H9 (cell line): Measurements from ENCODE around the gene POLE3. TPM values are rescaled to one million over a fixed set of nuclear protein-coding genes. Genes with fewer than 3 reads are reported as not detected.
"Not testable (repeated sequence)": the region's sequence is repeated elsewhere in the genome, so short reads cannot be mapped to it uniquely, and the experiment has no call there.

Experiments
- DNase-seq: peaks from one replicate; pipeline ENCODE4 v3.0.0-alpha.2; 2017
- H2AFZ ChIP-seq: one replicate; pipeline ENCODE4 v1.6.1; 2013; ENCODE audit warnings: mild to moderate bottlenecking, low read length, control low read depth, moderate library complexity
- H2AK5ac ChIP-seq: 2 replicates; pipeline ENCODE4 v1.6.1; 2013; ENCODE audit warnings: low read length, control low read depth, mixed read lengths; ENCODE audit not compliant: insufficient read length
- H2BK120ac ChIP-seq: one replicate; pipeline ENCODE4 v1.6.1; 2013; ENCODE audit warnings: low read depth, mild to moderate bottlenecking, low read length, control low read depth, inconsistent platforms; ENCODE audit not compliant: poor library complexity, severe bottlenecking
- H2BK12ac ChIP-seq: 2 replicates; pipeline ENCODE4 v1.6.1; 2013; ENCODE audit warnings: low read length, control low read depth, mixed read lengths, low read depth; ENCODE audit not compliant: insufficient read length
- H2BK15ac ChIP-seq: 2 replicates; pipeline ENCODE4 v1.6.1; 2013; ENCODE audit warnings: low read depth, low read length, control low read depth
- H2BK20ac ChIP-seq: one replicate; pipeline ENCODE4 v1.6.1; 2013; ENCODE audit warnings: low read depth, mild to moderate bottlenecking, low read length, control low read depth, inconsistent platforms; ENCODE audit not compliant: poor library complexity, severe bottlenecking
- H2BK5ac ChIP-seq: 2 replicates; pipeline ENCODE4 v1.6.1; 2013; ENCODE audit warnings: low read length, control low read depth, mixed read lengths; ENCODE audit not compliant: insufficient read length
- H3K14ac ChIP-seq: 2 replicates; pipeline ENCODE4 v1.6.1; 2013; ENCODE audit warnings: low read length, control low read depth; ENCODE audit not compliant: insufficient read depth
- H3K18ac ChIP-seq: 2 replicates; pipeline ENCODE4 v1.6.1; 2013; ENCODE audit warnings: low read depth, mild to moderate bottlenecking, mixed read lengths, low read length, control low read depth; ENCODE audit not compliant: insufficient read length
- H3K23ac ChIP-seq: 2 replicates; pipeline ENCODE4 v1.6.1; 2013; ENCODE audit warnings: low read length, control low read depth, mixed read lengths, low read depth; ENCODE audit not compliant: insufficient read length
- H3K23me2 ChIP-seq: 2 replicates; pipeline ENCODE4 v1.6.1; 2013; ENCODE audit warnings: low read depth, mild to moderate bottlenecking, mixed read lengths, low read length, control low read depth; ENCODE audit not compliant: insufficient read length, poor library complexity, severe bottlenecking
- H3K27ac ChIP-seq: 2 replicates; pipeline ENCODE4 v1.5.1; 2013; ENCODE audit warnings: low read length, control low read depth, mixed read lengths, low read depth; ENCODE audit not compliant: insufficient read length
- H3K27me3 ChIP-seq: 2 replicates; pipeline ENCODE4 v1.6.1; 2013; ENCODE audit warnings: low read length, control low read depth, inconsistent platforms; ENCODE audit not compliant: insufficient read depth
- H3K4ac ChIP-seq: 2 replicates; pipeline ENCODE4 v1.6.1; 2013; ENCODE audit warnings: low read depth, mild to moderate bottlenecking, control low read depth, inconsistent platforms, low read length, moderate library complexity
- H3K4me1 ChIP-seq: 2 replicates; pipeline ENCODE4 v1.6.1; 2013; ENCODE audit warnings: low read length, control low read depth, inconsistent platforms; ENCODE audit not compliant: insufficient read depth
- H3K4me2 ChIP-seq: 2 replicates; pipeline ENCODE4 v1.6.1; 2013; ENCODE audit warnings: low read length, control low read depth, mixed read lengths; ENCODE audit not compliant: insufficient read length, insufficient read depth
- H3K56ac ChIP-seq: 2 replicates; pipeline ENCODE4 v1.6.1; 2013; ENCODE audit warnings: low read depth, mild to moderate bottlenecking, mixed read lengths, low read length, control low read depth; ENCODE audit not compliant: insufficient read length
- H3K79me1 ChIP-seq: 2 replicates; pipeline ENCODE4 v1.6.1; 2013; ENCODE audit warnings: low read depth, mild to moderate bottlenecking, moderate library complexity, low read length, control low read depth, inconsistent platforms; ENCODE audit not compliant: insufficient read depth, poor library complexity, severe bottlenecking
- H3K79me2 ChIP-seq: 2 replicates; pipeline ENCODE4 v1.6.1; 2013; ENCODE audit warnings: low read length, control low read depth, inconsistent platforms; ENCODE audit not compliant: insufficient read depth
- H3K9ac ChIP-seq: 2 replicates; pipeline ENCODE4 v1.6.1; 2013; ENCODE audit warnings: low read length, control low read depth, mixed read lengths; ENCODE audit not compliant: insufficient read length; ENCODE audit errors: extremely low read depth
- H3K9me3 ChIP-seq: one replicate; pipeline ENCODE4 v1.6.1; 2013; ENCODE audit warnings: low read depth, low read length, inconsistent platforms; ENCODE audit not compliant: control insufficient read depth
- H3T11ph ChIP-seq: one replicate; pipeline ENCODE4 v1.6.1; 2013; ENCODE audit warnings: mild to moderate bottlenecking, low read length, control low read depth, inconsistent platforms
- H4K20me1 ChIP-seq: one replicate; pipeline ENCODE4 v1.6.1; 2013; ENCODE audit not compliant: control insufficient read depth, insufficient read length, insufficient read depth
- H4K5ac ChIP-seq: 2 replicates; pipeline ENCODE4 v1.6.1; 2013; ENCODE audit warnings: low read depth, mild to moderate bottlenecking, mixed read lengths, low read length, control low read depth; ENCODE audit not compliant: insufficient read length
- H4K8ac ChIP-seq: replicated peaks from 2 replicates; pipeline ENCODE4 v1.6.1; 2013; ENCODE audit warnings: low read length, control low read depth, mixed read lengths, low read depth; ENCODE audit not compliant: insufficient read length
- H4K91ac ChIP-seq: 2 replicates; pipeline ENCODE4 v1.6.1; 2013; ENCODE audit warnings: low read depth, mild to moderate bottlenecking, moderate library complexity, mixed read lengths, low read length, control low read depth; ENCODE audit not compliant: insufficient read length
- H3K27ac Mint-ChIP-seq, 3 experiments: 2 replicates in 2 of 3; 3 replicates in 1 of 3; pipeline ENCODE4 v1.8.0; 2020 to 2021; ENCODE audit warnings: mixed read lengths in 3 of 3, mild to moderate bottlenecking in 1 of 3, moderate library complexity in 1 of 3
- H3K27me3 Mint-ChIP-seq: 2 replicates; pipeline ENCODE4 v1.8.0; 2021; ENCODE audit warnings: low read depth, mild to moderate bottlenecking, moderate library complexity, mixed read lengths
- H3K36me3 Mint-ChIP-seq, 3 experiments: 2 replicates in 2 of 3; 3 replicates in 1 of 3; pipeline ENCODE4 v1.8.0; 2020 to 2021; ENCODE audit warnings: low read depth in 3 of 3, mixed read lengths in 3 of 3; ENCODE audit not compliant: insufficient read depth in 1 of 3
- H3K4me1 Mint-ChIP-seq, 2 experiments: 2 replicates each; pipeline ENCODE4 v1.8.0; 2020; ENCODE audit warnings: mixed read lengths in 2 of 2
- H3K4me3 Mint-ChIP-seq, 2 experiments: 2 replicates in 1 of 2; 3 replicates in 1 of 2; pipeline ENCODE4 v1.8.0; 2020 to 2021; ENCODE audit warnings: mild to moderate bottlenecking in 2 of 2, mixed read lengths in 2 of 2, moderate library complexity in 1 of 2
- H3K9me3 Mint-ChIP-seq, 2 experiments: 2 replicates in 1 of 2; 3 replicates in 1 of 2; pipeline ENCODE4 v1.8.0; 2020; ENCODE audit warnings: mild to moderate bottlenecking in 2 of 2, mixed read lengths in 2 of 2, moderate library complexity in 1 of 2
- CTCF ChIP-seq: fragments of 200-600 bp; sonication (generic); conservative IDR thresholded peaks from 3 replicates; pipeline ENCODE4 v1.8.0; 2021; ENCODE audit warnings: antibody characterized with exemption, mild to moderate bottlenecking
- WGBS: extraction: QIAGEN DNeasy Blood & Tissue Kit; methylation state at CpG from one replicate; pipeline ENCODE4 v1.1.7; 2013; ENCODE audit warnings: missing lambda C conversion rate, low lambda C conversion rate, mixed read lengths; ENCODE audit not compliant: insufficient read length; ENCODE audit errors: extremely low coverage; 5-methylcytosine and 5-hydroxymethylcytosine counted together
- total RNA-seq: library from RNA; stranded (reverse); gene quantifications from 2 replicates; pipeline ENCODE4 v1.2.1, GENCODE V29; 2021

The POLE3 gene
- total RNA-seq, 1 experiment from 2014 or later: 82.4 TPM

- Histone ChIP-seq H3K4ac (no peak overlapping the region), H4K20me1 (no peaks in the 10 kb centered on the region), H4K5ac (no peak overlapping the region), H2BK5ac (no peak overlapping the region), H3K14ac (no peak overlapping the region), H3K79me1 (no peaks in the 10 kb centered on the region), H2AK5ac (no peak overlapping the region), H3K4me2 (no peak overlapping the region), H3K9me3 (no peaks in the 10 kb centered on the region), H3K23me2 (peaks cover 5% of the 10 kb centered on the region), H3K56ac (no peak overlapping the region), H2BK15ac (no peak overlapping the region), H2AFZ (no peak overlapping the region), H3K27ac (no peak overlapping the region), H2BK120ac (no peak overlapping the region), H4K8ac (no peak overlapping the region), H3T11ph (no peak overlapping the region), H4K91ac (no peak overlapping the region), H3K27me3 (no peaks in the 10 kb centered on the region), H3K79me2 (no peaks in the 10 kb centered on the region), H3K9ac (no peak overlapping the region), H2BK12ac (no peak overlapping the region), H3K4me1 (no peaks in the 10 kb centered on the region; the same call in 1 of the 2 replicates), H2BK20ac (no peak overlapping the region), H3K23ac (no peak overlapping the region), H3K18ac (no peak overlapping the region)
- Mint-ChIP-seq H3K36me3 (peaks cover 0 to 2% (median 2%) of the 10 kb centered on the region in 3 experiments; a peak in 1 of 7 replicates), H3K4me3 (no peak overlapping the region), H3K27me3 (no peaks in the 10 kb centered on the region), H3K4me1 (peaks cover 3 to 14% of the 10 kb centered on the region in 2 experiments), H3K9me3 (no peaks in the 10 kb centered on the region), H3K27ac (no peak overlapping the region)
- no CpG with 5 or more reads among the region's 8 CpGs for WGBS
- DNase-seq: no peak
- no peak for TF ChIP-seq CTCF
Measured at GRCh38 chr9:113381909-113382411, 28.5 kb downstream of the POLE3 start.

- no CpG with 5 or more reads among the region's 7 CpGs for WGBS
- not testable (repeated sequence) for H3K27me3 ChIP-seq, H3K79me2 ChIP-seq, H3K23me2 ChIP-seq, H4K91ac ChIP-seq, H3K23ac ChIP-seq, H3K27me3 Mint-ChIP-seq, H3K9me3 ChIP-seq, DNase-seq, H3K4me3 Mint-ChIP-seq, H2BK15ac ChIP-seq, H2AK5ac ChIP-seq, H3K56ac ChIP-seq, H3K4ac ChIP-seq, H3T11ph ChIP-seq, H4K8ac ChIP-seq, H3K9ac ChIP-seq, H2BK12ac ChIP-seq, H3K79me1 ChIP-seq, H3K27ac Mint-ChIP-seq, H2BK20ac ChIP-seq, H3K36me3 Mint-ChIP-seq, H3K9me3 Mint-ChIP-seq, H3K27ac ChIP-seq, H4K20me1 ChIP-seq, H3K4me2 ChIP-seq, H3K18ac ChIP-seq, H2BK120ac ChIP-seq, H3K14ac ChIP-seq, H2BK5ac ChIP-seq, H3K4me1 ChIP-seq, H4K5ac ChIP-seq, H2AFZ ChIP-seq
- H3K4me1 Mint-ChIP-seq: peaks cover 3 to 14% of the 10 kb centered on the region in 2 experiments
Measured at GRCh38 chr9:113381441-113381840, 29.0 kb downstream of the POLE3 start.
